Thyroid gland (tissue), 4 donors: ENCODE results near the gene DENND1A. TPM values are rescaled to one million over a fixed set of nuclear protein-coding genes. Genes with fewer than 3 reads are reported as not detected.
A peak's percentile ranks its signal among the peaks of the same experiment; 100 is the strongest.

Experiments
- DNase-seq, 2 donors: peaks; one replicate each; pipeline ENCODE4 v3.0.0-alpha.2; 2019
- H3K27ac ChIP-seq, 3 donors: fragments of 200-600 bp; sonication (generic); 1 replicate in 2 of 3; 2 replicates in 1 of 3; pipeline ENCODE4 v1.5.1; 2016 to 2019; ENCODE audit warnings: mild to moderate bottlenecking in 1 of 3, moderate library complexity in 1 of 3
- H3K27me3 ChIP-seq: fragments of 200-600 bp; sonication (generic); one replicate; pipeline ENCODE4 v1.5.1; 2019
- H3K36me3 ChIP-seq, 2 donors: fragments of 200-600 bp; sonication (generic); one replicate each; pipeline ENCODE4 v1.5.1; 2016 to 2019
- H3K4me1 ChIP-seq, 2 donors: fragments of 200-600 bp; sonication (generic); one replicate each; pipeline ENCODE4 v1.5.1; 2017 to 2019
- H3K4me3 ChIP-seq, 3 donors: fragments of 200-600 bp; sonication (generic); replicated peaks in 1 of 3; 1 replicate in 2 of 3; 2 replicates in 1 of 3; pipeline ENCODE4 v1.5.1; 2016; ENCODE audit warnings: mild to moderate bottlenecking in 1 of 3
- H3K9me3 ChIP-seq: fragments of 200-600 bp; sonication (generic); one replicate; pipeline ENCODE4 v1.5.1; 2017
- CTCF ChIP-seq, 6 experiments: fragments of 200-600 bp in 3 of 6; fragments of 450-650 bp in 3 of 6; sonication (generic) in 3 of 6; IDR thresholded peaks; one replicate each; pipeline ENCODE4 v1.5.1; 2016 to 2019; ENCODE audit warnings: antibody characterized with exemption in 6 of 6, mild to moderate bottlenecking in 2 of 6, inconsistent platforms in 1 of 6, moderate library complexity in 1 of 6
- POLR2A ChIP-seq, 2 donors: fragments of 450-650 bp; IDR thresholded peaks; one replicate each; pipeline ENCODE4 v1.6.1; 2017; ENCODE audit warnings: antibody characterized with exemption in 2 of 2, mild to moderate bottlenecking in 2 of 2, moderate library complexity in 1 of 2
- WGBS, 2 donors: methylation state at CpG; one replicate each; pipeline ENCODE4 v1.1.5; 2017; 5-methylcytosine and 5-hydroxymethylcytosine counted together
- intact Hi-C: fragments of 100-400 bp; cut with DNase I; formaldehyde crosslinking; loops from one replicate; pipeline ENCODE4 v1.15.1; 2023
- total RNA-seq, 4 donors: library from RNA; depleted of rRNA; stranded (reverse); fragments of >200 nt; gene quantifications; one replicate each; pipeline ENCODE4 v1.2.3, GENCODE V29; 2016

Gene DENND1A
- total RNA-seq, 4 donors from 2014 or later, result 18.8 to 34.4 (median 28.2) TPM

GRCh38 chr9:123341816-123342215 lies 588.1 kb downstream of the DENND1A start:
- H3K9me3 ChIP-seq, result no peaks in the 10 kb centered on the region
- H3K27me3 ChIP-seq, result no peaks in the 10 kb centered on the region
- TF ChIP-seq CTCF (IDR thresholded peaks at IDR 0.05), result no peak
- no peak for TF ChIP-seq POLR2A (IDR thresholded peaks at IDR 0.05)
- intact Hi-C loops, result loop anchor here (10.0 kb wide), 1 partner anchor 257 kb away; no protein-coding TSS in a partner anchor
- no peak for DNase-seq
- H3K4me1 ChIP-seq, result peaks cover 14 to 37% of the 10 kb centered on the region in 2 donors
- H3K36me3 ChIP-seq, result no peaks in the 10 kb centered on the region
- 92 to 96% methylated on average over 6 of the region's 6 CpGs for WGBS, 2 donors
- no peak overlapping the region for H3K27ac ChIP-seq
- H3K4me3 ChIP-seq, result no peak overlapping the region

- H3K27ac ChIP-seq, result peak overlapping the region; percentile 62 to 80 (median 64)
- peaks cover 29 to 48% of the 10 kb centered on the region in 2 donors for H3K4me1 ChIP-seq
- H3K9me3 ChIP-seq, result no peaks in the 10 kb centered on the region
- peak; percentile 66 to 68 for DNase-seq
- TF ChIP-seq CTCF (IDR thresholded peaks at IDR 0.05) (no peak), POLR2A (IDR thresholded peaks at IDR 0.05) (no peak)
- H3K36me3 ChIP-seq, result no peaks in the 10 kb centered on the region
- no peak overlapping the region for H3K4me3 ChIP-seq
- intact Hi-C loops, result loop anchor here (10.0 kb wide), 1 partner anchor 255 kb away; no protein-coding TSS in a partner anchor
- no peaks in the 10 kb centered on the region for H3K27me3 ChIP-seq
- WGBS, 2 donors, result 49 to 52% methylated on average over 31 to 32 of the region's 32 CpGs
Observed at GRCh38 chr9:123339666-123340510, 590.0 kb downstream of the DENND1A start.

GRCh38 chr9:123338710-123339665 lies 590.9 kb downstream of the DENND1A start:
- 61 to 62% methylated on average over 35 of the region's 35 CpGs for WGBS, 2 donors
- no peaks in the 10 kb centered on the region for H3K27me3 ChIP-seq
- DNase-seq, result peak in 1 of 2 donors; percentile 28
- no peaks in the 10 kb centered on the region for H3K9me3 ChIP-seq
- no peaks in the 10 kb centered on the region for H3K36me3 ChIP-seq
- H3K27ac ChIP-seq, result peak overlapping the region in 2 of 3 donors; percentile 62 to 80
- intact Hi-C loops, result no loop called here
- H3K4me1 ChIP-seq, result peaks cover 30 to 48% of the 10 kb centered on the region in 2 donors
- no peak for TF ChIP-seq CTCF (IDR thresholded peaks at IDR 0.05)
- no peak overlapping the region for H3K4me3 ChIP-seq

- intact Hi-C loops, result no loop called here
- Histone ChIP-seq H3K4me1 (peaks cover 30 to 38% of the 10 kb centered on the region in 2 donors), H3K9me3 (no peaks in the 10 kb centered on the region), H3K27me3 (no peaks in the 10 kb centered on the region), H3K36me3 (no peaks in the 10 kb centered on the region), H3K27ac (no peak overlapping the region), H3K4me3 (no peak overlapping the region)
- no peak for TF ChIP-seq CTCF (IDR thresholded peaks at IDR 0.05)
- 76 to 82% methylated on average over 4 of the region's 4 CpGs for WGBS, 2 donors
- DNase-seq, result no peak
Observed at GRCh38 chr9:123337971-123338370, 592.0 kb downstream of the DENND1A start.
